ENCODE measurements around the gene ADORA1.

Gene ADORA1

GRCh38 chr1:203136409-203137042, 9.0 kb downstream of the ADORA1 start:
- DNase-seq (ENCODE audit: low spot score), result no peak
- Histone ChIP-seq H2BK120ac (ENCODE audit: low read depth, low read length) (no peak overlapping the region), H4K8ac (ENCODE audit: low read depth, low read length) (no peak overlapping the region), H3K36me3 (replicated peaks in 1 of 2; ENCODE audit: control insufficient read depth in 2 of 2, insufficient read depth in 2 of 2, low read length in 2 of 2) (no peaks in the 10 kb centered on the region), H2BK12ac (ENCODE audit: low read length) (no peak overlapping the region), H3K4ac (ENCODE audit: low read length) (no peak overlapping the region), H3K14ac (ENCODE audit: low read length) (no peak overlapping the region), H3K4me1 (ENCODE audit: control insufficient read depth in 2 of 2, insufficient read depth in 1 of 2, low read depth in 1 of 2, low read length in 2 of 2) (peaks cover 0 to 7% of the 10 kb centered on the region in 2 donors), H2AFZ (ENCODE audit: low read length) (no peak overlapping the region), H3K23ac (ENCODE audit: low read depth, low read length, poor library complexity) (no peak overlapping the region), H3K9ac (ENCODE audit: low read depth, low read length, poor library complexity) (no peak overlapping the region), H2BK15ac (ENCODE audit: low read length) (no peak overlapping the region), H3K18ac (ENCODE audit: low read length) (no peak overlapping the region), H3K4me3 (ENCODE audit: low read length in 2 of 2) (no peak overlapping the region), H3K79me1 (ENCODE audit: low read depth, low read length) (no peaks in the 10 kb centered on the region), H2BK5ac (ENCODE audit: low read length) (no peak overlapping the region), H3K4me2 (ENCODE audit: insufficient read depth, low read length, poor library complexity, severe bottlenecking) (no peak overlapping the region), H3K27ac (replicated peaks; ENCODE audit: low read length) (no peak overlapping the region), H3K9me3 (replicated peaks in 1 of 2; ENCODE audit: control insufficient read depth in 2 of 2, insufficient read depth in 1 of 2, low read depth in 1 of 2, low read length in 2 of 2) (no peaks in the 10 kb centered on the region), H4K91ac (ENCODE audit: low read depth, low read length, poor library complexity) (no peak overlapping the region), H2AK5ac (ENCODE audit: low read depth, low read length) (no peak overlapping the region), H3K27me3 (ENCODE audit: control insufficient read depth in 3 of 3, insufficient read depth in 3 of 3, low read depth in 1 of 3, low read length in 3 of 3) (no peaks in the 10 kb centered on the region)
- WGBS, 2 donors (ENCODE audit: extremely low coverage in 2 of 2, insufficient read length in 2 of 2, insufficient replicate concordance in 1 of 2), result no CpG with 5 or more reads among the region's 1 CpG

GRCh38 chr1:203137324-203137723, 9.8 kb downstream of the ADORA1 start:
- Histone ChIP-seq H3K4me2 (ENCODE audit: insufficient read depth, low read length, poor library complexity, severe bottlenecking) (no peak overlapping the region), H3K9ac (ENCODE audit: low read depth, low read length, poor library complexity) (no peak overlapping the region), H3K14ac (ENCODE audit: low read length) (no peak overlapping the region), H2AK5ac (ENCODE audit: low read depth, low read length) (no peak overlapping the region), H3K4ac (ENCODE audit: low read length) (no peak overlapping the region), H2BK5ac (ENCODE audit: low read length) (no peak overlapping the region), H4K91ac (ENCODE audit: low read depth, low read length, poor library complexity) (no peak overlapping the region), H2BK15ac (ENCODE audit: low read length) (no peak overlapping the region), H3K79me1 (ENCODE audit: low read depth, low read length) (no peaks in the 10 kb centered on the region), H2BK120ac (ENCODE audit: low read depth, low read length) (no peak overlapping the region), H3K27ac (replicated peaks; ENCODE audit: low read length) (no peak overlapping the region), H3K36me3 (replicated peaks in 1 of 2; ENCODE audit: control insufficient read depth in 2 of 2, insufficient read depth in 2 of 2, low read length in 2 of 2) (no peaks in the 10 kb centered on the region), H3K9me3 (replicated peaks in 1 of 2; ENCODE audit: control insufficient read depth in 2 of 2, insufficient read depth in 1 of 2, low read depth in 1 of 2, low read length in 2 of 2) (no peaks in the 10 kb centered on the region), H3K4me3 (ENCODE audit: low read length in 2 of 2) (no peak overlapping the region), H2AFZ (ENCODE audit: low read length) (no peak overlapping the region), H3K4me1 (ENCODE audit: control insufficient read depth in 2 of 2, insufficient read depth in 1 of 2, low read depth in 1 of 2, low read length in 2 of 2) (peaks cover 0 to 7% of the 10 kb centered on the region in 2 donors), H3K18ac (ENCODE audit: low read length) (no peak overlapping the region), H3K23ac (ENCODE audit: low read depth, low read length, poor library complexity) (no peak overlapping the region), H2BK12ac (ENCODE audit: low read length) (no peak overlapping the region), H4K8ac (ENCODE audit: low read depth, low read length) (no peak overlapping the region), H3K27me3 (ENCODE audit: control insufficient read depth in 3 of 3, insufficient read depth in 3 of 3, low read depth in 1 of 3, low read length in 3 of 3) (no peaks in the 10 kb centered on the region)
- no peak for DNase-seq (ENCODE audit: low spot score)
- no CpG with 5 or more reads among the region's 4 CpGs for WGBS, 2 donors (ENCODE audit: extremely low coverage in 2 of 2, insufficient read length in 2 of 2, insufficient replicate concordance in 1 of 2)

GRCh38 chr1:203138066-203138465, 10.5 kb downstream of the ADORA1 start:
- Histone ChIP-seq H3K4me2 (ENCODE audit: insufficient read depth, low read length, poor library complexity, severe bottlenecking) (no peak overlapping the region), H4K91ac (ENCODE audit: low read depth, low read length, poor library complexity) (no peak overlapping the region), H3K27ac (replicated peaks; ENCODE audit: low read length) (no peak overlapping the region), H3K23ac (ENCODE audit: low read depth, low read length, poor library complexity) (no peak overlapping the region), H3K4me3 (ENCODE audit: low read length in 2 of 2) (no peak overlapping the region), H4K8ac (ENCODE audit: low read depth, low read length) (no peak overlapping the region), H2BK12ac (ENCODE audit: low read length) (no peak overlapping the region), H3K9me3 (replicated peaks in 1 of 2; ENCODE audit: control insufficient read depth in 2 of 2, insufficient read depth in 1 of 2, low read depth in 1 of 2, low read length in 2 of 2) (no peaks in the 10 kb centered on the region), H3K36me3 (replicated peaks in 1 of 2; ENCODE audit: control insufficient read depth in 2 of 2, insufficient read depth in 2 of 2, low read length in 2 of 2) (no peaks in the 10 kb centered on the region), H3K18ac (ENCODE audit: low read length) (no peak overlapping the region), H3K4ac (ENCODE audit: low read length) (no peak overlapping the region), H3K14ac (ENCODE audit: low read length) (no peak overlapping the region), H2BK15ac (ENCODE audit: low read length) (no peak overlapping the region), H2AK5ac (ENCODE audit: low read depth, low read length) (no peak overlapping the region), H2BK120ac (ENCODE audit: low read depth, low read length) (no peak overlapping the region), H3K79me1 (ENCODE audit: low read depth, low read length) (no peaks in the 10 kb centered on the region), H3K27me3 (ENCODE audit: control insufficient read depth in 3 of 3, insufficient read depth in 3 of 3, low read depth in 1 of 3, low read length in 3 of 3) (no peaks in the 10 kb centered on the region), H3K4me1 (ENCODE audit: control insufficient read depth in 2 of 2, insufficient read depth in 1 of 2, low read depth in 1 of 2, low read length in 2 of 2) (peaks cover 0 to 7% of the 10 kb centered on the region in 2 donors), H2AFZ (ENCODE audit: low read length) (no peak overlapping the region), H2BK5ac (ENCODE audit: low read length) (no peak overlapping the region), H3K9ac (ENCODE audit: low read depth, low read length, poor library complexity) (no peak overlapping the region)
- no CpG with 5 or more reads among the region's 3 CpGs for WGBS, 2 donors (ENCODE audit: extremely low coverage in 2 of 2, insufficient read length in 2 of 2, insufficient replicate concordance in 1 of 2)
- DNase-seq (ENCODE audit: low spot score), result no peak

- Histone ChIP-seq H3K4ac (ENCODE audit: low read length) (no peak overlapping the region), H3K4me3 (ENCODE audit: low read length in 2 of 2) (no peak overlapping the region), H3K9me3 (replicated peaks in 1 of 2; ENCODE audit: control insufficient read depth in 2 of 2, insufficient read depth in 1 of 2, low read depth in 1 of 2, low read length in 2 of 2) (peaks cover 0 to 2% of the 10 kb centered on the region in 2 donors), H3K14ac (ENCODE audit: low read length) (no peak overlapping the region), H3K36me3 (replicated peaks in 1 of 2; ENCODE audit: control insufficient read depth in 2 of 2, insufficient read depth in 2 of 2, low read length in 2 of 2) (no peaks in the 10 kb centered on the region), H3K18ac (ENCODE audit: low read length) (no peak overlapping the region), H2BK12ac (ENCODE audit: low read length) (no peak overlapping the region), H2AFZ (ENCODE audit: low read length) (no peak overlapping the region), H4K8ac (ENCODE audit: low read depth, low read length) (no peak overlapping the region), H3K27ac (replicated peaks; ENCODE audit: low read length) (no peak overlapping the region), H2BK5ac (ENCODE audit: low read length) (no peak overlapping the region), H2AK5ac (ENCODE audit: low read depth, low read length) (no peak overlapping the region), H3K9ac (ENCODE audit: low read depth, low read length, poor library complexity) (no peak overlapping the region), H3K23ac (ENCODE audit: low read depth, low read length, poor library complexity) (no peak overlapping the region), H3K4me1 (ENCODE audit: control insufficient read depth in 2 of 2, insufficient read depth in 1 of 2, low read depth in 1 of 2, low read length in 2 of 2) (peaks cover 0 to 7% of the 10 kb centered on the region in 2 donors), H3K27me3 (ENCODE audit: control insufficient read depth in 3 of 3, insufficient read depth in 3 of 3, low read depth in 1 of 3, low read length in 3 of 3) (no peaks in the 10 kb centered on the region), H2BK120ac (ENCODE audit: low read depth, low read length) (no peak overlapping the region), H2BK15ac (ENCODE audit: low read length) (no peak overlapping the region), H4K91ac (ENCODE audit: low read depth, low read length, poor library complexity) (no peak overlapping the region), H3K4me2 (ENCODE audit: insufficient read depth, low read length, poor library complexity, severe bottlenecking) (no peak overlapping the region), H3K79me1 (ENCODE audit: low read depth, low read length) (no peaks in the 10 kb centered on the region)
- no CpG with 5 or more reads among the region's 8 CpGs for WGBS, 2 donors (ENCODE audit: extremely low coverage in 2 of 2, insufficient read length in 2 of 2, insufficient replicate concordance in 1 of 2)
- no peak for DNase-seq (ENCODE audit: low spot score)
Measured at GRCh38 chr1:203139976-203140475, 12.5 kb downstream of the ADORA1 start.

Data from neuronal stem cell (in vitro differentiated cells).